KMS-11 (cell line): Measurements from ENCODE around the gene MRPL37.

ENCODE experiments used
- H2AFZ ChIP-seq: fragments of 200-600 bp; sonication (generic); 2 replicates; pipeline ENCODE4 v1.6.1; 2016; ENCODE audit warnings: antibody characterized with exemption, mixed run types, low read depth
- H3K27ac ChIP-seq: fragments of 200-600 bp; sonication (generic); 2 replicates; pipeline ENCODE4 v1.6.1; 2016; ENCODE audit warnings: mild to moderate bottlenecking, mixed run types
- H3K27me3 ChIP-seq: fragments of 200-600 bp; sonication (generic); 2 replicates; pipeline ENCODE4 v1.6.1; 2017; ENCODE audit warnings: mild to moderate bottlenecking, low read depth, mixed run types, moderate library complexity; ENCODE audit not compliant: insufficient read depth
- H3K36me3 ChIP-seq: fragments of 200-600 bp; sonication (generic); 2 replicates; pipeline ENCODE4 v1.6.1; 2017; ENCODE audit warnings: mild to moderate bottlenecking, mixed run types; ENCODE audit not compliant: insufficient read depth
- H3K4me1 ChIP-seq: fragments of 200-600 bp; sonication (generic); 2 replicates; pipeline ENCODE4 v1.6.1; 2016; ENCODE audit warnings: mild to moderate bottlenecking, low read depth, mixed run types; ENCODE audit not compliant: poor library complexity, severe bottlenecking
- H3K4me2 ChIP-seq: fragments of 200-600 bp; sonication (generic); 2 replicates; pipeline ENCODE4 v1.7.0; 2016; ENCODE audit warnings: mild to moderate bottlenecking, mixed run types
- H3K4me3 ChIP-seq: fragments of 200-600 bp; sonication (generic); IDR thresholded peaks from 2 replicates; pipeline ENCODE4 v1.6.1; 2017; ENCODE audit warnings: low read depth, low read length, mixed read lengths; ENCODE audit not compliant: insufficient read depth
- H3K79me2 ChIP-seq: fragments of 200-600 bp; sonication (generic); 2 replicates; pipeline ENCODE4 v1.6.1; 2016; ENCODE audit warnings: low read depth, mixed run types; ENCODE audit not compliant: insufficient read depth
- H3K9ac ChIP-seq: fragments of 200-600 bp; sonication (generic); 2 replicates; pipeline ENCODE4 v1.6.1; 2016; ENCODE audit warnings: mild to moderate bottlenecking, mixed run types
- H4K20me1 ChIP-seq: fragments of 200-600 bp; sonication (generic); 2 replicates; pipeline ENCODE4 v1.6.1; 2016; ENCODE audit warnings: mild to moderate bottlenecking, mixed run types; ENCODE audit not compliant: insufficient read depth
- CTCF ChIP-seq: fragments of 200-600 bp; sonication (generic); conservative IDR thresholded peaks from 2 replicates; pipeline ENCODE4 v1.6.1; 2017; ENCODE audit warnings: low read depth, mild to moderate bottlenecking, antibody characterized with exemption, low read length, moderate library complexity, mixed read lengths

Gene MRPL37

DNA sequence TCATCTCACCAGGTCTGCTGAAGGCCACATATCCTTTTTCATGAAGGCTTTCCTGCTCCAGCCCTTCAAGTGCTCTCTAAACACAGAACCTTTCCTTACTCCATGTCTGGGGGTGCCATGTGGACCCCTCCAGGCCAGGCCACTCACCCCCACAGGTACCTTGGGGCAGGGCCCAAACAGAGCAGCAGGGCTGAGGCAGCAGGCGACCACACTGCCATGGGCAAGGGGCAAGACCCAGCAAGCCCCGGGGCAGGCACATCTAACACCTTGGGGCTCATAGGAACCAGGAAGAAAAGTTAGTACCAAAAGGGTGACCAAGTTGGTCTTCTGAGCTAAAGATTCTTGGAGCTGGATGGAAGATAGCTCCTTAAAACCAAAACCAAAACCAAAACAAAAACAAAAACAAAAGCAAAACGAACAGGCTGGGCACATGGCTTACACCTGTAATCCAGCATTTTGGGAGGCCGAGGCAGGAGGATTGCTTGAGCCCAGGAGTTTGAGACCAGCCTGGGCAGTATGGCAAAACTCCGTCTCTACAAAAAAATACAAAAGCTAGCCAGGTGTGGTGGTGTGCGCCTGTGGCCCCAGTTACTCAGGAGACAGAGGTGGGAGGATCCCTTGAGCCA is 63.7 kb downstream of the MRPL37 start:
- TF ChIP-seq CTCF, result no peak
- Histone ChIP-seq H3K27ac (no peak overlapping the region), H2AFZ (no peak overlapping the region), H3K27me3 (no peaks in the 10 kb centered on the region), H3K9ac (no peak overlapping the region), H3K36me3 (no peaks in the 10 kb centered on the region), H3K4me3 (no peak overlapping the region), H3K4me1 (no peaks in the 10 kb centered on the region), H3K79me2 (no peaks in the 10 kb centered on the region), H3K4me2 (no peak overlapping the region), H4K20me1 (no peaks in the 10 kb centered on the region)

- no peak overlapping the region for H3K9ac ChIP-seq
- no peak overlapping the region for H2AFZ ChIP-seq
These were observed 65.2 kb downstream of the MRPL37 start for GRCh38 chr1:54265126-54265525.

DNA sequence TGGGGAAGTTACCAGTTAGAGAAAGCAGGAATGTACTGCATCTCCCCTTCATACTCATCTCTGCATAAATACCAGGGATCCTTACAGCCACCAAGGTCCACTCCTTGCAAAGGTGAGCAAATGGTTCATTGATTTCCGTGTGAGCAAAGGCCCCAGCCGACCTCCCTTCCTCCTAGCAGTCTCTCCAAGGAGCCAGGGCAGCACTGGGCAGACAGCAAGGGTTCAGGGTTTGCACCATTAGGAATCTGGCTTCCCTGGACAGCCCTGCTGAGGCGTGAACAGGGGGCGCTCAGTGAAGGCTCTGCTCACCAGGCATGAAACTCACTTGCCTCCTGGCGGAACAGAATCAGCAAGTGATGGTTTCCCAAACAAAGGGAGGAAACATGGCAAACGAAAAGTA is 65.7 kb downstream of the MRPL37 start:
- no peaks in the 10 kb centered on the region for H3K4me1 ChIP-seq
- no peak overlapping the region for H3K4me3 ChIP-seq
- TF ChIP-seq CTCF, result no peak
- no peaks in the 10 kb centered on the region for H4K20me1 ChIP-seq
- no peak overlapping the region for H3K4me2 ChIP-seq
- H3K9ac ChIP-seq, result no peak overlapping the region
- no peak overlapping the region for H3K27ac ChIP-seq
- H3K36me3 ChIP-seq, result no peaks in the 10 kb centered on the region
- no peaks in the 10 kb centered on the region for H3K27me3 ChIP-seq
- H2AFZ ChIP-seq, result no peak overlapping the region
- no peaks in the 10 kb centered on the region for H3K79me2 ChIP-seq

More at GRCh38 chr1:54265126-54265525, 65.2 kb downstream of the MRPL37 start:
- Histone ChIP-seq H3K36me3 (no peaks in the 10 kb centered on the region), H3K27ac (no peak overlapping the region), H3K4me3 (no peak overlapping the region), H4K20me1 (no peaks in the 10 kb centered on the region), H3K27me3 (no peaks in the 10 kb centered on the region), H3K79me2 (no peaks in the 10 kb centered on the region), H3K4me1 (no peaks in the 10 kb centered on the region), H3K4me2 (no peak overlapping the region)
- no peak for TF ChIP-seq CTCF

DNA sequence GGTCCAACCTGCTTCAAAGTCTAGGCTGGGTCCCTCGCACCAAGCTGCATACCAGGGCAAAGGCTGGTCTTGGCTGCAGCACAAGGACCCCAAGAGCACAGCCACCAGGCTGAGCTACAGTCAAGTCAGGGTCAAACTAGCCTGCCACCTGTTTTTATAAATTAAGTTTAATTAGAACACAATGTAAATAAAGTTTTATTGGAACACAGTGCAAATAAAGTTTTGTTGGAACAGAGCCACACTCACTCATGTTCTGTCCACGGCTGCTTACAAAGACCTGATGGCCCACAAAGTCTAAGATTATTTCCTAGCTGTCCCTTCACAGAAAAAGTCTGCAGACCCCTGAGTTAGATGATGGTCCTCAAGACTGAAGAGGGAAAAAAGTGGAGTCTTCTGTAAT is 66.2 kb downstream of the MRPL37 start:
- Histone ChIP-seq H3K4me1 (no peaks in the 10 kb centered on the region), H3K27me3 (no peaks in the 10 kb centered on the region), H3K4me2 (no peak overlapping the region), H3K79me2 (no peaks in the 10 kb centered on the region), H3K4me3 (no peak overlapping the region), H2AFZ (no peak overlapping the region), H3K9ac (no peak overlapping the region), H3K36me3 (no peaks in the 10 kb centered on the region), H3K27ac (no peak overlapping the region), H4K20me1 (no peaks in the 10 kb centered on the region)
- no peak for TF ChIP-seq CTCF
